ENCODE results near the gene FOXS1. TPM values are rescaled to one million over a fixed set of nuclear protein-coding genes. Genes with fewer than 3 reads are reported as not detected.
A peak's percentile ranks its signal among the peaks of the same experiment; 100 is the strongest.
"Not testable (repeated sequence)": the region's sequence is repeated elsewhere in the genome, so short reads cannot be mapped to it uniquely, and the experiment has no call there.

The FOXS1 gene
- total and polyA plus RNA-seq, 12 donors: 1.4 to 7.5 (median 2.9) TPM

DNA sequence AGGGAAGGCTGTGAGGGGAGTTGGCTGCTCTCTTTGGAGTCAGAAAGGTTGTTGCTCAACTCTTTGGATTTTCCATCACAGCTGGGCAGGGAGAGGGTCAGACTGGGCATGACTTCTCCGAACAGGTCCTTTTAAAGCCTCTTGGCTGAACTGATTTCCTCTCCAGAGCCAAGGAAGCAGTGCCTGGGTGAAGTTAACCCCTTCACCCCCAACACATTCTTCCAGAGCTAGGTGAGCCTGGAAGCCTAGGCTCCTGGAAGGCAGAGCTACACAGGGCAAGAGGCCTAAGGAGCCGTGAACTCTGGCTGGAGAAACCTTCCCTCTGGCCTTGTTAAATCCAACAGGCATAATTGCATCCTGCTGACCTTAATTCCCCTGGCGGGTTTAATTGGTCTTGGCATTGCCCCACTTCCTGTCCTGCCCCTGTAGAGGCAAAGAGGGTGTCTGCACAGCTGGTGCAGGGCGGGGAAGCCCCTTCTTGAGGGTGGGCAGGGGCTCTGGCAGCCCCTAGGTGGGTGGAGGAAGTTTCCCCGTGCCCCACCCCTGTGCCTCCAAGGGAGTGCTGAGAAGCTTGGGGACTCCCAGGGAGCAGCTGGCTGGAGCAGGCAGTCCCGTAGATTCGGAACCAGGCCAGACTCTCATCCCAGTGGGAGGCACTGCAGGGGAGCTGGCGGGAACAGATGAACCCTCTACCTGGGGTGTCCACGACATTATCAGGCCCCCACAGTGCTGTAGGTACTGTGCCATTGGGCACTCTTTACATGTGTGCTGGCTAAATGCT lies 29.8 kb downstream of the FOXS1 start:
- no peaks in the 10 kb centered on the region for H3K27me3 ChIP-seq
- 29 to 36% methylated on average over 9 of the region's 9 CpGs for WGBS, 2 donors
- intact Hi-C loops (cut with DNase I): no loop called here
- TF ChIP-seq, protein P1, sequence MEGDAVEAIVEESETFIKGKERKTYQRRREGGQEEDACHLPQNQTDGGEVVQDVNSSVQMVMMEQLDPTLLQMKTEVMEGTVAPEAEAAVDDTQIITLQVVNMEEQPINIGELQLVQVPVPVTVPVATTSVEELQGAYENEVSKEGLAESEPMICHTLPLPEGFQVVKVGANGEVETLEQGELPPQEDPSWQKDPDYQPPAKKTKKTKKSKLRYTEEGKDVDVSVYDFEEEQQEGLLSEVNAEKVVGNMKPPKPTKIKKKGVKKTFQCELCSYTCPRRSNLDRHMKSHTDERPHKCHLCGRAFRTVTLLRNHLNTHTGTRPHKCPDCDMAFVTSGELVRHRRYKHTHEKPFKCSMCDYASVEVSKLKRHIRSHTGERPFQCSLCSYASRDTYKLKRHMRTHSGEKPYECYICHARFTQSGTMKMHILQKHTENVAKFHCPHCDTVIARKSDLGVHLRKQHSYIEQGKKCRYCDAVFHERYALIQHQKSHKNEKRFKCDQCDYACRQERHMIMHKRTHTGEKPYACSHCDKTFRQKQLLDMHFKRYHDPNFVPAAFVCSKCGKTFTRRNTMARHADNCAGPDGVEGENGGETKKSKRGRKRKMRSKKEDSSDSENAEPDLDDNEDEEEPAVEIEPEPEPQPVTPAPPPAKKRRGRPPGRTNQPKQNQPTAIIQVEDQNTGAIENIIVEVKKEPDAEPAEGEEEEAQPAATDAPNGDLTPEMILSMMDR (IDR thresholded peaks at IDR 0.05): no peak
- no peaks in the 10 kb centered on the region for H3K9me3 ChIP-seq
- peak in 4 of 8 donors; percentile 13 to 67 (median 29) for ATAC-seq
- peaks cover 13 to 55% (median 30%) of the 10 kb centered on the region in 9 donors for H3K4me1 ChIP-seq
- peak overlapping the region in 7 of 10 donors; percentile 13 to 68 (median 43) for H3K27ac ChIP-seq
- no peak for DNase-seq
- no peaks in the 10 kb centered on the region for H3K36me3 ChIP-seq
- H3K4me3 ChIP-seq: no peak overlapping the region

DNA sequence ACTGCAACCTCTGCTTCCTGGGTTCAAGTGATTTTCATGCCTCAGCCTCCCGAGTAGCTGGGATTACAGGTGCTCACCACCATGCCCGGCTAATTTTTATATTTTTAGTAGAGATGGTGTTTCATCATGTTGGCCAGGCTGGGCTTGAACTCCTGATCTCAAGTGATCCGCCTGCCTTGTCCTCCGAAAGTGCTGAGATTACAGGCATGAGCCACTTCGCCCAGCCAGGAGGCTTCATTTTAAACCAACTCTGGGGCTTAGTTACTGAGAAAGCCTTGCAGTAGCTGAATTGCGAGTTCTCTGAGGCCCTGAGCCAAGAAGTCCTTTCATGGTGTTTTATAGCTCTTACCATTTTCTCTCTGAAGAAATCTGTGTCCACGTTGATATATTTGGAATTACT lies 31.3 kb downstream of the FOXS1 start:
- ATAC-seq; intact Hi-C loops (cut with DNase I); H3K4me3 ChIP-seq; H3K36me3 ChIP-seq; DNase-seq; H3K9me3 ChIP-seq; H3K27me3 ChIP-seq: not testable (repeated sequence)
- H3K27ac ChIP-seq: peak overlapping the region in 1 of 10 donors; percentile 1
- 90 to 94% methylated on average over 7 of the region's 7 CpGs for WGBS, 2 donors
- peaks cover 13 to 49% (median 35%) of the 10 kb centered on the region in 9 donors for H3K4me1 ChIP-seq

GRCh38 chr20:31813611-31814010 lies 31.8 kb downstream of the FOXS1 start:
- Histone ChIP-seq H3K27me3 (no peaks in the 10 kb centered on the region), H3K4me1 (peaks cover 13 to 46% (median 34%) of the 10 kb centered on the region in 9 donors), H3K36me3 (no peaks in the 10 kb centered on the region), H3K9me3 (no peaks in the 10 kb centered on the region), H3K4me3 (no peak overlapping the region), H3K27ac (peak overlapping the region in 1 of 10 donors; percentile 1)
- no peak for ATAC-seq
- no peak for DNase-seq
- TF ChIP-seq, protein P1 (IDR thresholded peaks at IDR 0.05): no peak
- intact Hi-C loops (cut with DNase I): no loop called here

DNA sequence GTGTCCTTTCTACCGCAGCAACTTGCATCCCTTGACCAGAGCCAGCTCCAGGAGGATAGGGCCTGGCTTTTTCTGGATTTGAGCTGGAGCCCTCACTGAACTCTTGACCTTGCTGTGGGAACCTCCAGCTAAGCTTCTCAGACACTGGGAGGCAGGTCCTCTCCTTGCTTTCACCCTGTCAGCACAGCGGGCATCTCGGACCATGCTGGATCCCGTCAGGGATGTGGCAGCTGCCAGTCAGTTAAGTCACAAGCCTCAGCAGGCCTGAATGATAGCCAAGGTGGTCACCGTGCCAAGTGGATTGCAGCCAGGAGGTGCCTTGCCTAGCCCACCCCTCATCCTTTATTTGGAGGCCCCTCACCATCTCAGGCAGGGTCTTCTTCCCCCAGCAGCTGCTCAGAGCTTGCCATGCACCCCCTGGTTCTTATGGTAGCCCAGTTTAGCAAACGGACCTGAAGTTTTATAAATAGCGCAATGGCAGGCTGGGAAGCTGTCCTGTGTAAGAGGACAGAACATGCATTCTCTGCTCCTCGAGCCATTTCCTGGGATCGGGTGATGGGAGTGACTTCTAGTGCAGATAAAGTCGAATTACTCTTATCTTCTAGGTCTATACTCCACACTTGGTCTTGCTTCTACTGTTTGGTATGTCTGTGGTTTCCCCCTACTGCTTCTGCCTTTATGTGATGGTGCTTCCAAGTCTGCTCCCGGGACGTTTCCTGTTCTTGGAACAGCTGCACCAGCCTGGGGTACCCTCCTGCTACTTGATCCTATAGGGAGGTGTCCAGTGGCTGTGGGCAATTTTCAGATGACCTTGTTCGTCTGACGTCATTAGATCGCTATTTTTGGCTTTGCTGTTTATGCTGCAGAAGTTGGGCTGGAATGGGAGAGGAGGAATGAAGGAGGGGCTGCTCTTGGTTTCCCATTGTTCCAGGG lies 33.3 kb downstream of the FOXS1 start:
- Histone ChIP-seq H3K9me3 (no peaks in the 10 kb centered on the region), H3K36me3 (no peaks in the 10 kb centered on the region), H3K27me3 (no peaks in the 10 kb centered on the region), H3K4me1 (peaks cover 13 to 46% (median 34%) of the 10 kb centered on the region in 9 donors), H3K4me3 (no peak overlapping the region), H3K27ac (peak overlapping the region; percentile 42 to 88 (median 72))
- TF ChIP-seq, protein P1 (IDR thresholded peaks at IDR 0.05): no peak
- 20 to 32% methylated on average over 15 of the region's 15 CpGs for WGBS, 2 donors
- ATAC-seq: peak; percentile 31 to 78 (median 62)
- no peak for DNase-seq
- intact Hi-C loops (cut with DNase I): no loop called here
